GM18867 (cell line): Measurements from ENCODE around the gene LILRA5.
"Not testable (repeated sequence)": the region's sequence is repeated elsewhere in the genome, so short reads cannot be mapped to it uniquely, and the experiment has no call there.

Source experiments
- ATAC-seq: cut with Tn5 transposase; IDR thresholded peaks from one replicate; pipeline ENCODE4 v1.9.1; 2021; ENCODE audit warnings: mild to moderate bottlenecking, moderate library complexity; ENCODE audit not compliant: unreplicated experiment

Gene LILRA5

DNA sequence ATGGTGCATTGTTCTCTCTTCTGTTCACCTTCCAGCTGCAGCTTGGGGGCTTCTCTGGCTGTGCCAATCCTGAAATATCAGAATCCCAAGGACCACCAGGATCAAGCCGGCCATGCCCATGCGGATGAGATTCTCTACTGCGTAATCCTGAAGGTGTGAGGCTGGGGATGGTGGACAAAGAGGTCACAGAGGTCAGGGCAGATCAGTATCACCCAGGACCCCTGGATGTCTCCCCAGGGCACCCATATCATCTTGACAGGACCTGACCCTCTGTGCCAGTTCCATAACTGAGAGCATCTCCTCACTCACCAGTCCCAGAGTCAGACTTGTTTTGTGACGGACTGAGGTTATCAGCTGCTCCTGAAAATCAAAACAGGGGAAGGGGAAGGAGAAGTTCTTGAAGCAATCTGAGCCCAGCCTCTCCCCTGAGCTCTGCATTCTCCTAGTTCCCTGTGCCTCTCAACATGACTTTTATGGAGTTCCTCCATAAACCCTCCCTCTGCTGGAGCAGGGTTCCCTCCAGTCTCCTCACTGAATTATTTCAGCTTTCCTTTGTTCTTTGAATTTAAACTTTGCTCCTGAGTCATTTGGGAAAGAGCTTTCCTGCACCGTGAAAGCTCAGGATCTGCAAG lies 5.5 kb downstream of the LILRA5 start:
- ATAC-seq: no peak

- ATAC-seq: no peak
Measured at GRCh38 chr19:54305141-54305540, 7.8 kb downstream of the LILRA5 start.

- ATAC-seq: no peak
Measured at GRCh38 chr19:54302257-54302656, 10.7 kb downstream of the LILRA5 start.

DNA sequence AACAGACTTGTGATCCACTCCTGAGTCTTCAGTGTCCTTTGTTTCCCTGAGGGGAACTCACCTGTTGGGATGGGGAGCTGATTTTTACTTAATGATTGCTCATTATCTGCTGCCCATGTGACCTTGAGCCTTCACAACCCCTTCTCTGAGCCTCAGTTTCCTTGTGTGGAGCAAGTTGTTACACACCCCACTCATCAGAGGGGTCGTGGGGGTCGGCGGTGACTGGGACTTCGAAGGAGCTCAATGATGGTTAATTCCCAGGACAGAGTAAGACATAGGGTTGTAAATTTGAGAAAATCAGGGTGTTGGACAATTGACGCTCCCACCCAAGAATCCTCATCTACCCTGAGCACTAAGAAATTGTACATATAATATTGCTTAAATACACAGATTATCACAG lies 13.5 kb downstream of the LILRA5 start:
- no peak for ATAC-seq

GRCh38 chr19:54299126-54299498 lies 13.9 kb downstream of the LILRA5 start:
- no peak for ATAC-seq

GRCh38 chr19:54298357-54299125 lies 14.4 kb downstream of the LILRA5 start:
- ATAC-seq: no peak

GRCh38 chr19:54297759-54298305 lies 15.1 kb downstream of the LILRA5 start:
- ATAC-seq: no peak

DNA sequence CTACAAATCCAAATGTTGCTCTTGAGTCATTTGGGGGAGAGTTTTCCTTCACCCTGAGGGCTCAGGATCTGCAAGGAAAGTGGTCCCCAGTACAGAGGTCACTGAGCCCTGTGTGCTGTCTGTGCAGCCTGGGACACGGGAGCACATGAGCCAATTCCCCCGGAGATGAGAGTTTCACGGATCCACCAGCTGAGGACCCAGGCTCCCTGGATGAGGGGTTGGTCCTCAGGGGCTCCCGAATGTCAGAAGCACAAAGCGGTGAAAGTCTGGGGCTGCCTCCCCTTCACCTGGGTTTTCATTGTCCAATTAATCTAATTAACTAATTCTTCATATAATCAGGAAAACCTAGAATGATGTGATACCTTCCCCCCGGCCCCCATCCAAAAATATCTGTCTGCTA lies 18.4 kb downstream of the LILRA5 start:
- no peak for ATAC-seq

DNA sequence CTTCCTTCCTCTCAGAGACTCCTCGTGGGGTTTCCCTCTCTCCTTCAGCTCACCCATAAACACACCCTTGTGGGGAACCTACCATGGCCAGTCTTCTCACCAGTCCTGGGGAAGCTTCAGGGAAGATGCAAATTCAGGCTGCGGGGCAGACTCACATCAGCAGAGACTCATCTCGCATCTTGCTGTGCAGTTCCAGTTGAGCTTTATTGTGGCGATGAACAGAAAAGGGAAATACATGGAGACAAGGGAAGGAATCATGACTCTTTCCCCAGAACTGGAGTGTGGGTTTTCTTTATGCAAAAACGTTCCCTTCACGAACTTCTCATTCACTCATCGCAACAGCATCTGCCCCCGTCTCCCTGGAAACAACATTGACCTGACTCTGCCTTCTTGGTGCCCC lies 23.8 kb downstream of the LILRA5 start:
- ATAC-seq: not testable (repeated sequence)

DNA sequence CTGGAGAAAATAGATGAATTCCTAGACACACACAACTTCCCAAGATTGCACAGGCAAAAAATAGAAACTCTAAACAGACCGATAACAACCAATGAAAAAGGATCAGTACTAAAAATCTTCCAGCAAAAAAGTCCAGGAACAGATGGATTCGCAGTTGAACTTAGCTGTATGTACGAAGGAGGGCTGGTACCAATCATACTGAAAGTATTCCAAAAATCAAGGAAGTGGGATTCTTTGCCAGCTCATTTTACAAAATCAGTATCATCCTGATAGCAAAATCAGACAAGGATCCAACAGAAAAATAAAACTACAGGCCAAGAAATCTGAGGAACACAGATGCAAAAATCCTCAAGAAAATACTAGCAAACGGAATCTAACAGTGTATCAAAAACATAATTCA lies 25.5 kb downstream of the LILRA5 start:
- ATAC-seq: no peak

- ATAC-seq: not testable (repeated sequence)
Measured at GRCh38 chr19:54286283-54286682, 26.7 kb downstream of the LILRA5 start.

DNA sequence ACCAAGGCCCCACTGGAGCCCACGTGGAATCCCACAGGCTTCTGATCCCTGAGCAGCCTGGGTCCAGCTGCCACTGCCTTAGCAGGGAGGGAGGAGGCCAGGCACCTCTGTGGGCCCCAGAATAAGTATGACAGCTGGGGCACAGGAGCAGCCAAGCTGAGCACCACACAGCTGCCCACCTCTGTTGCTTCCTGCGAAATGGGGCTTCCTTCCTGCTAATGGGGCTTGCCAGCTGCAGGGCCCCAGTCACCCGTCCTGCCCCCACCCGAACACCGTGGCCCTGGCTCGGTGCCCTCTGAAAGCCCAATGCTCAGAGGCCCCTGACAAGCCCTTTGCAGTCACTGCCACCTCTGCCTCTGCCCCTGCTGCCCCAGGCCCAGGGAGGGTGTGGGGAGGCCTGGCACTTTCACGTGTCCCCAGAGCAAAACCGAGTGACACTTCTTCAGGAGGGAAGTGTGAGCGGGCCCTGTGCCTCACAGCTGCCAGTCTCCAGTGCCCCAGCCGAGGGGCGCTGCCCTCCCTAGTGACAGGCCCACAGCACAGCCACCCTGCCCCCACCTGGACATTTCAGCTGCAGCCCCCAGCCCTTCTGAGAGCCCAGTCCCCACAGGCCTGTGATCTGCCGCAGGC lies 27.4 kb downstream of the LILRA5 start:
- ATAC-seq: peak; percentile 49

DNA sequence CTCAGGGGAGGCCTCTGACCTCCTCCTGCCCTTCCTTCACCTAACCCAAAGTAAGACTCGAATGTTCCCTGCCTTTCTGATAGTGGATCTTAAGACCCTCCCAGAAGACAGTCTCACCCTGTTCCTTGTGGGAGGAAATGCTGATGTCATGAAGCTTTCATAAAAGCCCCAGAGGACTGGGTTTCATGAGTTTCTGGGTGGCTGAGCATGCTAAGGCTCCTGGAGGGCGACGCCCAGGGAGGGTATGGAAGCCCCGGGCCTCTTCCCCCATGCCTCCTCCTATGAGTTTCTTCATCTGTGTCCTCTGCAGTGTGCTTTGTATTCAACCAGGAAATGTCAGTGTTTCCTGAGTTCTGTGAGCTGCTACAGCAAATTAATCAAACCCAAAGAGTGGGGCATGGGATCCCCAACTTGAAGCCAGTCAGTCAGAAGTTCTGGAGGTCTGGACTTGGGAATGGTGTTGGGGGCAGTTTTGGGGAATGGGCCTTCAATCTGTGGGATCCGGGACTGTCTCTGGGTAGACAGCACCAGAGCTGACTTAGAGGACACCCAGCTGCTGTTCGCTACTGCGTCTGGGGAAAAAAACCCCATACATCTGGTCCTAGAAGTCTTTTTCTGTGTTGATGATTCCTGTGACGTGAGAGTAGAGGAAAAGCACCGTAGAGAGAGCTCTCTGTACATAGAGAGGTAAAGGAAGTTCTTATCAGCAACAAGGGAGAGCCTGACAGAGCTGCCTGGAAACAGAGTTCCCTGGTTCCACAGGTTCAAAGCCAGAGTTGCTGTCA lies 30.1 kb downstream of the LILRA5 start:
- ATAC-seq: no peak

- ATAC-seq: not testable (repeated sequence)
Measured at GRCh38 chr19:54281729-54282075, 31.3 kb downstream of the LILRA5 start.

GRCh38 chr19:54281007-54281728 lies 31.8 kb downstream of the LILRA5 start, which contains the start of gene LILRB2:
LILRB2 (minus strand) TSS chr19:54281110; CDS start chr19:54280496, 614 bp downstream.
- ATAC-seq: no peak

DNA sequence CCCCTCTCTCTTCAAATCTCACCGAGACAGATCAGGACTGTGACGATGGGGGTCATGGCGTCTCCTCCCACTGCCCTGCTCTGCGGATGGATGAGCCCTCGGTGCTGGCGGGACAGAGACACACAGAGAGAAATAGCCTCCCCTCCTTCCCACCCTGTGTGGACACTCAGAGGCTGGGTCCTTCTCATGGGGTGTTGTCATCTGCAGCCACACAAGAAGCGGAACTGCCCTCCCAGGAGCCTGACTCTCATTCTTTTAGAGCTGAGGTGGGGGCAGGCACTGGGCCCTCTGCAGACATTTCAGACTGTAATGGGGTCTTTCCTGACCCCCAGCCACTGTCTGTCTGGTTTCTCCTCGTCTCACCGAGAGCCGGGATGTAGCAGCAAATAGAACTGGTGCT lies 32.5 kb downstream of the LILRA5 start:
- not testable (repeated sequence) for ATAC-seq

- not testable (repeated sequence) for ATAC-seq
Measured at GRCh38 chr19:54280025-54280424, 32.9 kb downstream of the LILRA5 start.

DNA sequence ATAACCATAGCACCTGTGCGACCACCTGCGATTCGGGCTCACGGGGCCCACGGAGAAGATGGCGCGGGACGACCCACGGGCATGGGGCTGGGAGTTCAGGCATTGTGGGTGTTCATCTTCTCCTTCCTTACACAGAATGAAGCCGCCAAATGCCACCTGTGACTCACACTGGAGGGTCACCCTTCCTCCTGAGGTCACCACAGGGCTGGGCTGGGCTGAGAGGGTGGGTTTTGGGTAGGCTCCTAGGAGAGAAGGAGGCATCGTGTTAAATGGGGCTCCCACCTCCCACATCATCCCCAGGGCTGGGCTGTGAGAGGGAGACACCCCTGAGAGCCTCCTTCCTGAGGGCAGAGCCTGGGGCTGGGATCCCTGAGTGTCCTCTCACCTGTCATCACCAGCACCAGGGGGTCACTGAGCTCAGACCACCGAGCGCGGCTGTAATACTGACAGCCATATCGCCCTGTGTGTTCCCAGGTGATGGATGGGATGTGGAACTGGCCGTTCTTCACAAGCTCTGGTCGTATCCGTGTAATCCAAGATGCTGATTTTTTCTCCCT lies 33.5 kb downstream of the LILRA5 start:
- ATAC-seq: no peak

DNA sequence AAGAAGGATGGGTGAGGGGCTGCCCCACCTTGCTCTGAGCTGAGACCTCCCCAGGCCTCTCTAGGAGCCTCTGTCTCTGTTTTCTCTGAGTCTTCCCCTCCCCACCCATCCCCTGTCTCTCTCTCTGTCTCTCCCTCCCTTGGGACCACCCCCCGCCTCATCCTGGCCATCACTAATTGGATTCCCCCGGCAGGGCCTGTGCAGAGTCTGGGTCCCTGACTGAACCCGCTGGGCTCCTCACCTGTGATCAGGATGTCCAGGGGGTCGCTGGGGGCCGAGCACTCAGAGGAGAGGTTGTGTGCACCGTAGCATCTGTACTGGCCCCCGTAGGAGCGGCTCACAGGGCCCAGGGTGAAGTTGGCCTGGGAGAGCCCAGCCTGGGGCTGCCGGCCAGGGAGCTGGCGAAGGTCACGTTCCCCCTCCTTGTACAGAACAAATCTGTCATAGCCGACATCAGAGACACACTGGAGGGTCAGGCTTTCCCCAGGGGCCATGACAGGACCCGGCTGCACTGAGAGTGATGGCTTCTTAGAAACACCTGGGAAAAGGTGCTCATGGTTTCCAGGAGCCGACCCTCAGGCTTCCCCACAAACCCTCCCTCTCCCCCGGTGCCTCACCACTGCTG lies 34.3 kb downstream of the LILRA5 start:
- not testable (repeated sequence) for ATAC-seq

DNA sequence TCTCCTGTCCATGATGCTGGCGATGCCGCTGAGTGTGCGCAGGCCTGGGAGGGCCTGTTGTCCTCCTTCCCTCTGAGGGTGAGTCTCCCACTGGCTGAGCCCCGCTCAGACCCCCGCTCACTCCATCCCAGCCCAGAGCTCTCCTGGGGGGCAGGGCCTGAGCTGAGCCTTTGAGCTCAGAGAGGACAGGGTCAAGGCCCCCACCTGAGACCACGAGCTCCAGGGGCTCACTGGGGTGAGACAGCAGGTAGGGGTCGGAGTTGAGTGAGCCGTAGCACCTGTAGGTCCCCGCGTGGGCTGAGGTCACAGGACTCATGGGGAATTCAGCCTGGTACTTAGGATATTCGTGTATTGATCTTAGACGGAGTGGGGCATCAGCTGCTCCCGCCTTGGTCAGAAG lies 34.9 kb downstream of the LILRA5 start:
- not testable (repeated sequence) for ATAC-seq
